ENCODE results near the gene TTC9C.

TTC9C gene

DNA sequence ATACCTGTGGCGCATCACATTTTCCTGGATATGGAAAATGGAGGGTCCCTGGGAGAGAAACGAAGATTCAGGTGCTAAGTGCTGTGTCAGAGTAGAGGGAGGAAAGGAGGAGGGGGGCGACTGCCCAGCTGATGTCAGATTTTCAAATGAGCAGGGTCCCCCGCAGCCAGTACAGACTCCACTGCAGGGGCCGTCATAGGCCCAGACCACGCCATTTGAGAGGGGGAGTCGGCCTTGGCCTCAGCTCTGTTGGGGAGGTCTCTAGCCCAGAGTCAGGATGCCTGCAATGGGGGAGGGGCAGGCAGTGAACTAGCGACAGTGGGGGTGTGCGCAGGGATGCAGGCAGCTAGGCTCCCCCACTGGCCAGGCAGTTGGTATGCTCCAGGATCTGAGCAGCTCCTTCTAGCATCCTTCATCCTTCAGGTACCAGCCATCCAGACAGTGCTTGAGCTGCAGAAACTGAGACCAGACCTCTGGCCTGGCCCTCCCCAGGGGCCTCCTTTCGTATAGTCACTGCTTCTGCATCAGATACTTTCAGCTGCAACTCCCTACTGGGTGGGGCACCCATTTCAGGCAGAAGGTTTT is 20.9 kb upstream of the TTC9C start, which contains the start of the genes BSCL2 and GNG3:
Gene BSCL2, minus strand, starts transcription at position 148 of the 585 bp plus-strand sequence. CDS start 229 bp downstream, outside the sequence.
Gene GNG3, plus strand, starts transcription at position 400 of the 585 bp plus-strand sequence. CDS start 620 bp downstream, outside the sequence.
- H3K79me2 ChIP-seq (ENCODE audit: control insufficient read depth, low read length) = peaks cover 18% of the 10 kb centered on the region
- TF ChIP-seq, protein P1, sequence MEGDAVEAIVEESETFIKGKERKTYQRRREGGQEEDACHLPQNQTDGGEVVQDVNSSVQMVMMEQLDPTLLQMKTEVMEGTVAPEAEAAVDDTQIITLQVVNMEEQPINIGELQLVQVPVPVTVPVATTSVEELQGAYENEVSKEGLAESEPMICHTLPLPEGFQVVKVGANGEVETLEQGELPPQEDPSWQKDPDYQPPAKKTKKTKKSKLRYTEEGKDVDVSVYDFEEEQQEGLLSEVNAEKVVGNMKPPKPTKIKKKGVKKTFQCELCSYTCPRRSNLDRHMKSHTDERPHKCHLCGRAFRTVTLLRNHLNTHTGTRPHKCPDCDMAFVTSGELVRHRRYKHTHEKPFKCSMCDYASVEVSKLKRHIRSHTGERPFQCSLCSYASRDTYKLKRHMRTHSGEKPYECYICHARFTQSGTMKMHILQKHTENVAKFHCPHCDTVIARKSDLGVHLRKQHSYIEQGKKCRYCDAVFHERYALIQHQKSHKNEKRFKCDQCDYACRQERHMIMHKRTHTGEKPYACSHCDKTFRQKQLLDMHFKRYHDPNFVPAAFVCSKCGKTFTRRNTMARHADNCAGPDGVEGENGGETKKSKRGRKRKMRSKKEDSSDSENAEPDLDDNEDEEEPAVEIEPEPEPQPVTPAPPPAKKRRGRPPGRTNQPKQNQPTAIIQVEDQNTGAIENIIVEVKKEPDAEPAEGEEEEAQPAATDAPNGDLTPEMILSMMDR (IDR thresholded peaks at IDR 0.05; ENCODE audit: low read depth, low read length, poor library complexity, severe bottlenecking) = no peak
- no peak for TF ChIP-seq EZH2phosphoT487 (IDR thresholded peaks at IDR 0.05; ENCODE audit: borderline replicate concordance, low read length)
- peak within 1 kb of the TSS; percentile 92 for H3K4me3 ChIP-seq (ENCODE audit: low read length)
- no peaks in the 10 kb centered on the region for H3K9me2 ChIP-seq (replicated peaks; ENCODE audit: control insufficient read depth, low read length)
- H3K4me2 ChIP-seq (ENCODE audit: low read length) = peak within 1 kb of the TSS; percentile 99
- no peaks in the 10 kb centered on the region for H3K9me3 ChIP-seq (ENCODE audit: control insufficient read depth, insufficient read depth, low read length)
- H3K27ac ChIP-seq (ENCODE audit: low read depth, low read length) = no peak within 1 kb of the TSS
- peaks cover 32% of the 10 kb centered on the region for H3F3A ChIP-seq (ENCODE audit: control insufficient read depth, insufficient read depth)
- no peaks in the 10 kb centered on the region for H3K27me3 ChIP-seq (ENCODE audit: control insufficient read depth, low read length)
- H4K20me1 ChIP-seq (ENCODE audit: control insufficient read depth, insufficient read depth, low read depth, low read length) = no peaks in the 10 kb centered on the region
- peaks cover 49% of the 10 kb centered on the region for H3K4me1 ChIP-seq (ENCODE audit: control insufficient read depth, low read length)
- peaks cover 52% of the 10 kb centered on the region for H3K36me3 ChIP-seq (ENCODE audit: control insufficient read depth, low read length)

DNA sequence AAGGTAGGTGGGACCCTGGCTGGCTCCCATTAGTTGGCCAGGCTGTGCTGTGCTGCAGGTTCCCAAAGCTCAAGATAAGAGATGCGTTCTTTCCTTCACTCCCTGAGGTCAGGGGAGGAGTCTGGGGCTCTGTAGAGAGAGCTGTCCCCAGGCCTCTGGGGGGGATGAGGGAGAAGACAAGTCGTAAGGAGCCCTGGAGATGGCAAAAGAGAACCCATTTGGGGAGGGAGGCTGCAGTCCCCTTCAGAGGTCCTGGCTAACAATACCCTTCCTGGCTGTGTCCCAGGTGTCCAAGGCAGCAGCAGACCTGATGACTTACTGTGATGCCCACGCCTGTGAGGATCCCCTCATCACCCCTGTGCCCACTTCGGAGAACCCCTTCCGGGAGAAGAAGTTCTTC is 19.9 kb upstream of the TTC9C start:
- Histone ChIP-seq H3K27ac (ENCODE audit: low read depth, low read length) (peak overlapping the region; percentile 84; the same call in 1 of the 2 replicates), H3F3A (ENCODE audit: control insufficient read depth, insufficient read depth) (peaks cover 42% of the 10 kb centered on the region), H4K20me1 (ENCODE audit: control insufficient read depth, insufficient read depth, low read depth, low read length) (no peaks in the 10 kb centered on the region), H3K4me1 (ENCODE audit: control insufficient read depth, low read length) (peaks cover 49% of the 10 kb centered on the region), H3K9me2 (replicated peaks; ENCODE audit: control insufficient read depth, low read length) (no peaks in the 10 kb centered on the region), H3K79me2 (ENCODE audit: control insufficient read depth, low read length) (peaks cover 18% of the 10 kb centered on the region), H3K4me2 (ENCODE audit: low read length) (peak overlapping the region; percentile 99), H3K4me3 (ENCODE audit: low read length) (peak overlapping the region; percentile 72), H3K36me3 (ENCODE audit: control insufficient read depth, low read length) (peaks cover 60% of the 10 kb centered on the region), H3K27me3 (ENCODE audit: control insufficient read depth, low read length) (no peaks in the 10 kb centered on the region), H3K9me3 (ENCODE audit: control insufficient read depth, insufficient read depth, low read length) (no peaks in the 10 kb centered on the region)
- no peak for TF ChIP-seq EZH2phosphoT487 (IDR thresholded peaks at IDR 0.05; ENCODE audit: borderline replicate concordance, low read length)
- TF ChIP-seq, protein P1 (IDR thresholded peaks at IDR 0.05; ENCODE audit: low read depth, low read length, poor library complexity, severe bottlenecking) = no peak

DNA sequence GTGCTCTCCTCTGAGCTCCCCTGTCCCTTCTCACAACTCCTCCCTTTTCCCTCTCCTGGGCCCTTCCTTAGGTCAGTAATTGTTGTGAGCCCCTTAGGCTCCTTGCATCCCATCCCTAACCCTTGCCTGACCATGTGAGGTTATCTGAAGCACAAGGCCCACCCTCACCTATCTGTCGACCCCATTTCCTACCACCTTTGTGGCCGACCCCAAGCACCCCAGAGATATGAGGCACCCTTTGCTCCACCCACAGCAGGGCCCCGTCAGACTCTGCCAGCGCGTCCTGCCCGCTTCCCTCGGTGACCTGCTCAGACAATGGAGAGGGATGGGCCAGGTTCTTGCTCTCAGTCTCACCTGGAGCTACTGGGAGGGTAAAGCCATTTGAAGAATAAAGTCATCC is 19.5 kb upstream of the TTC9C start:
- peak overlapping the region; percentile 84 for H3K27ac ChIP-seq (ENCODE audit: low read depth, low read length)
- H3K4me1 ChIP-seq (ENCODE audit: control insufficient read depth, low read length) = peaks cover 49% of the 10 kb centered on the region
- H3K27me3 ChIP-seq (ENCODE audit: control insufficient read depth, low read length) = no peaks in the 10 kb centered on the region
- peaks cover 18% of the 10 kb centered on the region for H3K79me2 ChIP-seq (ENCODE audit: control insufficient read depth, low read length)
- H4K20me1 ChIP-seq (ENCODE audit: control insufficient read depth, insufficient read depth, low read depth, low read length) = no peaks in the 10 kb centered on the region
- TF ChIP-seq, protein P1 (IDR thresholded peaks at IDR 0.05; ENCODE audit: low read depth, low read length, poor library complexity, severe bottlenecking) = no peak
- no peak for TF ChIP-seq EZH2phosphoT487 (IDR thresholded peaks at IDR 0.05; ENCODE audit: borderline replicate concordance, low read length)
- peaks cover 64% of the 10 kb centered on the region for H3K36me3 ChIP-seq (ENCODE audit: control insufficient read depth, low read length)
- no peaks in the 10 kb centered on the region for H3K9me2 ChIP-seq (replicated peaks; ENCODE audit: control insufficient read depth, low read length)
- H3K4me3 ChIP-seq (ENCODE audit: low read length) = peak overlapping the region; percentile 72
- H3K4me2 ChIP-seq (ENCODE audit: low read length) = peak overlapping the region; percentile 99
- peaks cover 46% of the 10 kb centered on the region for H3F3A ChIP-seq (ENCODE audit: control insufficient read depth, insufficient read depth)
- H3K9me3 ChIP-seq (ENCODE audit: control insufficient read depth, insufficient read depth, low read length) = no peaks in the 10 kb centered on the region
